ENCODE measurements around the gene ACTL7B. TPM values are rescaled to one million over a fixed set of nuclear protein-coding genes. Genes with fewer than 3 reads are reported as not detected.
"Not testable (repeated sequence)": the region's sequence is repeated elsewhere in the genome, so short reads cannot be mapped to it uniquely, and the experiment has no call there.

Gene ACTL7B
- total RNA-seq (2014; rRNA removed; shearing (Covaris generic)) = not detected in 2 replicates

DNA sequence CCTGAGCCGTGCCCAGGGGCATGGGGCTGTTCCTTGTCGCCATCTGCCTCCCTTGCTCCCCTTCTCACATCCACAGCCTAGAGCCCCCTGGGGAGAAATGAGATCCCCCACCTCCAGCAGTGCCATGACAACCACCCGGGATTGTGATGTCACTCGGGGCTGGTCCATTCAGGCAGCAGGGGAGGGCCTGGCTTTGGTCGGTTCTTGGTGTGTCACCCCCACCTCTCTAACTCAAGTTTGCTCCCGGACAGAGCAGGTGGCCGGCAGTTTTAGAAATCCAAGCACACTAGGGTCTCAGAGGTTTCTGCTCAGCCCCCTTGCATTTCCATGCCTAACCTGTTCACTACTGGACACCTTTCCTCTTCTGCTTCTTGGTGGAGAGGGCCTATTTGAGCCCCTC is at the start of gene ACTL7B:
Gene ACTL7B (minus strand): TSS at position 99 of the 400 bp plus-strand sequence. CDS start 56 bp downstream, at position 43.
- DNase-seq (ENCODE audit: low read depth) = no peak

DNA sequence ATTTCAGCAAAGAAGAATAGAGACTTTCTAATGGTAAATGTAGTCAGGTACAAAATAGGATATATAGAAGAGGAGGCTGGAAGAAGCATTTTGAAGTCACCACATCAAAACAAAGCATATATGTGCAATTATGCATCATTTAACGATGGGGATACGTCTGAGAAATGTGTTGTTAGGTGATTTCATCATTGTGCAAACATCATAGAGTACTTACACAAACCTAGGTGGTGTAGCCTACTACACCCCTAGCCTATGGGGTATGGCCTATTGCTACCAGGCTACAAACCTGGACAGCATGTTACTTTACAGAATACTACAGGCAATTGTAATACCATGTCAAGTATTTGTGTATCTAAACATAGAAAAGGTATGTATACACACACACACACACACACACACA is 49.7 kb upstream of the ACTL7B start:
- DNase-seq (ENCODE audit: low read depth) = no peak

DNA sequence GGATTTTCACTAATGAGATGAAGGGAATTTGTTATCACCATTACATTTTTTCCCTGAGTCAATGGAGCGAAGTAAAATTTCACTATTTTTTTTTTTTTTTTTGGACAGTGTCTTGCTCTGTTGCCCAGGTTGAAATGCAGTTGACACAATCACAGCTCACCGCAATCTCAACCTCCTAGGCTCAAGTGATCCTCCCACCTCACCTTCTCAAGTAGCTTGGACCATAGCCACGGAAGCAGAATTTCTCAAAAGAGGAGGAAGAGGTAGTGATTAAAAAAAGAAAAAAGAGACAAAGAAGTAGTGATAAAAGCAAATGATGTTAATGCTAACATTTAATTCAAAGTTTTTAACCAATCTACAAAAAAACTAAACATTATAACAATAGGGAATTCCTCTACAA is 48.4 kb upstream of the ACTL7B start:
- DNase-seq (ENCODE audit: low read depth) = no peak

- DNase-seq (ENCODE audit: low read depth) = peak; percentile 5
These were observed 47.8 kb upstream of the ACTL7B start for GRCh38 chr9:108903420-108904103.

DNA sequence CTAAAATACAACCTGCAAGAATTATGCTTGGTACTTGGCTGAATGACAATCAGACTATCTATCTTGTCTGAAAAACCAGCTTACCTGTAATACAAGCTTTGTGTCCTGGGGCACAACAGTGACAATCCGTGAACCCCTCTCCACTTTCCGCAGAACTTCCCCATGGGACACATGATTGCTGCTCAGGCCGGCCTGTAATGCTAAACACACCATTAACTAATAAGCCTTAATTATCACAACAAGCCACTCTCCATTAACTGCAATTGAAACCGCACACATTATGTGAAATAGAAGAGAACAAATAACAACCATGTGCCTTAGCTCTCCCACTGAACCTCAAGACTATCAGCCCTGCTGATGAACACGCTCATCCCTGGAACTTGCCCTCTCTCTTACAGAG is 44.4 kb upstream of the ACTL7B start:
- no peak for DNase-seq (ENCODE audit: low read depth)

DNA sequence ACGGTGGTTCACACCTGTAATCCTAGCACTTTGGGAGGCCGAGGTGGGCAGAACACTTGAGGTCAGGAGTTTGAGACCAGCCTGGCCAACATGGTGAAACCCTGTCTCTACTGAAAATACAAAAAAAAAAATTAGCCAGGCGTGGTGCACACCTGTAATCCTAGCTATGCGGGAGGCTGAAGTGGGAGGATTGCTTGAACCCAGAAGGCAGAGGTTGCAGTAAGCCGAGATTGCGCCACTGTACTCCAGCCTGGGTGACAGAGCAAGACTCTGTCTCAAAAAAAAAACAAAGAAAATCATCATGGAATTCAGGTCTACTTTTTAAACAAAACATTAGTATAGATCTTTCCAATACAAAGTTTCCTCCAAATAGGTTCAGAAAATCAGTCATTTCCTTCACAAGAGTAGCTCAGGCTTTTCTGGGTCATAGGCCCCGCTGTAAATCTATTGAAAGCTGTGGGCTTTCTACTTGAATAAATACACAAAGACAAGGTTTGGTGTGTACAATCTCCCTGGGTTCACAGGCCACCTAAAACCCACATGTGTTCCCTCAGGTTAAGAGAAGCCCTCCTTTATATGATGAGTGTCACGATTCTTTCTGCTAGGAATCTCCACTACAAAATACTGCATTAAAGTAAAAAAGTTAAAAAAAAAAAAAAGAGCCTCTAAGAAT is 43.4 kb upstream of the ACTL7B start:
- not testable (repeated sequence) for DNase-seq (ENCODE audit: low read depth)

- DNase-seq (ENCODE audit: low read depth) = no peak
These were observed 41.7 kb upstream of the ACTL7B start for GRCh38 chr9:108897324-108898096.

DNA sequence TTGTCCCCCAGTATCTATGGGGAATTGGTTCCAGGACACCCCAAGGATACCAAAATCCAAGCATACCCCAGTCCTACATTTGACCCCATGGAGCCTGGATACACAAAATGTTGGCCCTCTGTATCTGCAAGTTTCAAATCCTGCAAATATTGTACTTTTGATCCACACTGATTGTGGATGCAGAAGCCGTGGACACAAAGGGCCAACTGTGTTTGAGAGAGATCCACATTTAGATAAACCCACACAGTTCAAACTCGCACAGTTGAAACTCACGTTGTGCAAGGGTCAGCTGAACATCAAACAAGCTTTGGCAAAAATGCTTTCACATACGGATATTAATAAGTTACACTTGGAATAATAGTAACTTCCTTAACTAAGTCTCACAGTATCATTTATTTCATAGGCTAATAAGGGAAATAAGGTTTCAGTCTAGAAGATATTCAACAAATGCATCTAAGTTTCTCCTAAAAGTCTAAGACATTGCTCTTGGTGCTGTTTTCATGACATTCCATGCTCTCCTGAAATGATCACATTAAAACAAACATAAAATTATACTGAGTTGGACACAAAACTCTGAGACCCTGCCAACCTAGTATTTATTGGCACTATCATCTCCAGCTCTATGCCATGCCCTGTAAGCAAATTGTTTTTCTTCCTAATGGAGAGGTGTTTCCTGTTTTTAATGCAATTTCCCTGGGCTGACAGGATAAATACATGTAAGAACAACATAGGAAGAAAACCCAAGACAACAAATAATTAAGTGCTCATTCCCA is 38.6 kb upstream of the ACTL7B start:
- no peak for DNase-seq (ENCODE audit: low read depth)

- peak; percentile 60 for DNase-seq (ENCODE audit: low read depth)
These were observed 33.9 kb upstream of the ACTL7B start for GRCh38 chr9:108889649-108890067.

DNA sequence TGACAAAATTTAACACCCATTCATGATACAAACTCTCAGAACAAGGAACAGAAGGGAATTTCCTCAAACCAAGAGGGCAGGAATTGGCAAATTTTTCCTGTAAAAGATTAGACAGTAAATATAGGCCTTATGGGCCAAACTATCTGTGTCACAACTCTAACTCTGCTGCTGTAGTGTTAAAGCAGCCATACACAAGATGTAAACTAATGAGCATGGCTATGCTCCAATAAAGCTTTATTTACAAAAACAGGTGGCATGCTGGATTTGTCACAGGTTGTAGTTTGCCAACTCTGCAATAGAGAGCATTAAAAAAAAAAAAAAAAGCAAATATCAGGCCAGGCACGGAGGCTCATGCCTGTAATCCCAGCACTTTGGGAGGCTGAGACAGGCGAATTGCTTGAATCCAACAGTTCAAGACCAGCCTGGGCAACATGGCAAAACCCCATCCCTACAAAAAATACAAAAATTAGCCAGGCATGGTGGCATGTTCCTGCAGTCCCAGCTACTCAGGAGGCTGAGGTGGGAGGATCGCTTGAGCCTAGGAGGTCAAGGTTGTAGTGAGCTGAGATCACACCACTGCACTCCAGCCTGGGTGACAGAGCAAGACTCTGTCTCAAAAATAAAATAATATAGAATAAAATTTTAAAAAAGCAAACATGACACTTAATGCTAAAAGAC is 30.9 kb upstream of the ACTL7B start:
- not testable (repeated sequence) for DNase-seq (ENCODE audit: low read depth)

DNA sequence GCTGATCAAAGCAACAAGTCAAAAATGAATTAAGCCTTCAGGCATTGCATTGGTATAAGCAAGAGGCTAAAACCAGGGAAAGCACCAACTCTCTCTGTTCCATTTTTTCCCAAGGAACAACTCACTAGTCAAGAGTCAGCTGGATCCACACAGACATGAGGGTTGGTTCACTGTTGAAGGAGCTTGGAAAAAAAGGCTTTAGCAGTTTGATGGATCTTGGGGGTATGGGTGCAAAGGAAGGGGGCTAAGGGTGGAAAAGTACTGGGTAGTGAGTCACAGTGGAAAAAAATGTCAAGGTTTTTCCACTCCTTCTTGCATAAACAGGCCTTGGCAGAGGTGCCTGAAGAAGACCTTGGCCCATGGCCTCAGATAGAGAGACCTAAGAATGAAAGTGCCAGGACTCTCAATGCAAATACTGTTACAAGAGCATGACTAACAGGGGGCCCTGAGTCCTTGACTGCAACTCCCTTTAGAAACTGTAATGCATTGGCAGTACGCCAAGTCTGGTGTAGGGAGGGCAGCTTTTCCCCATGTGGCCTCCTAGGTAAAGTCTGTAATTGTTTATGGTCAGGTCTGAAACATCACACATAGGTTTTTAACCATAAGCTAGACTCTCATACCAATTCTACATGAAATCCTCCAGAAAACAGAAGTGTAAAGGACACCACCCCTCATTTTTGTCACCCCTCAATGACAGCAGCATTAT is 30.0 kb upstream of the ACTL7B start:
- peak; percentile 91 for DNase-seq (ENCODE audit: low read depth)

- DNase-seq (ENCODE audit: low read depth) = no peak
These were observed 28.9 kb upstream of the ACTL7B start for GRCh38 chr9:108884701-108885100.

DNA sequence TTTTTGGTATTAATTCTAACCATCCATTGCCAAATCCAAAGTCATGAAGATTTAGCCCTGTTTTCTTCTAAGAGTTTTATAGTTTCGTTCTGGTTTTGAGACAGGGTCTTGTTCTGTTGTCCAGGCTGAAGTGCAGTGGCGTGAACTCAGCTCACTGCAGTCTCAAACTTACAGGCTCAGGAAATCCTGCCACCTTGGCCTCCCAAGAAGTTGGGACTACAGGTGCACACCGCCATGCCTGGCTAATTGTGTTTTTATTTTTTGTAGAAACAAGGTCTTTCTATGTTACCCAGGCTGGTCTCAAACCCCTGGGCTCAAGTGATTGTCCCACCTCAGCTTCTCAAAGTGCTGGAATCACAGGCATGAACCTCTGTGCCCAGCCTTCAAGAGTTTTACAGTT is 27.3 kb upstream of the ACTL7B start:
- DNase-seq (ENCODE audit: low read depth) = no peak

DNA sequence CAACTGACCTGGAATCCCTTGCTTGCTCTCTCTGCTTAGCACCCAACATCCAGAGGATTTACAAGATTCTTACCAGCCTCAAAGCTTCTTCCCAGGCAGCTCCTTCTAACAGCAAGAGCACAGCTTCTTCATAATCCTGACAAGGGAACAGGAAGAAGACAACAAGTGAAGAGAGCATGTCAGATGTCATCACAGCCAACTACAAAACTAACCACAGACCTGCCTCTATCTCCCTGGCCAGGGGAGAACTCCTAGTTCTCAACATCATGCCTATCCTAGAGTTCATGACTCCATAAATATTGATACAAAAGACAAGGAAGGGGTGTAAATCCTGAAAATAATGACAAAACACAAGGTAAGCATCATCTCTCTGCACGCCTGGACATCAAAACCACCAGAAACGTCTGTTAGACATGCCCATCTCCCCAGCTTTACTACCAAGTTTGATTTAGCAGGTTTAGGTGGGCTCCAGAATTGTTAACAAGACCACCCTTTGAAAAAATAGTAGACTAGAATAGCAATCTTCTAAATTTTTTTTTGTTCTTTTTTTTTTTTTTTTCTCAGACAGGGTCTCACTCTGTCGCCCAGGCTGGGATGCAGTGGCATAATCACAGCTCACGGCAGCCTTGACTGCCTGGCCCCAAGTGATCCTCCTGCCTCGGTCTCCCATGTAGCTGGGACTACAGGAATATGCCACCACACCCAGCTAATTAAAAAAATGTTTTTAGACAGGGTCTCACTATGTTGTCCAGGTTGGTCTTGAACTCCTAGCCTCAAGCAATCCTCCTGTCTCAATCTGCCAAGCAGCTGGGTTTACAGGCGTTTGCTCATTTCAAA is 26.5 kb upstream of the ACTL7B start:
- no peak for DNase-seq (ENCODE audit: low read depth)

GRCh38 chr9:108880738-108881316 is 25.0 kb upstream of the ACTL7B start:
- no peak for DNase-seq (ENCODE audit: low read depth)

DNA sequence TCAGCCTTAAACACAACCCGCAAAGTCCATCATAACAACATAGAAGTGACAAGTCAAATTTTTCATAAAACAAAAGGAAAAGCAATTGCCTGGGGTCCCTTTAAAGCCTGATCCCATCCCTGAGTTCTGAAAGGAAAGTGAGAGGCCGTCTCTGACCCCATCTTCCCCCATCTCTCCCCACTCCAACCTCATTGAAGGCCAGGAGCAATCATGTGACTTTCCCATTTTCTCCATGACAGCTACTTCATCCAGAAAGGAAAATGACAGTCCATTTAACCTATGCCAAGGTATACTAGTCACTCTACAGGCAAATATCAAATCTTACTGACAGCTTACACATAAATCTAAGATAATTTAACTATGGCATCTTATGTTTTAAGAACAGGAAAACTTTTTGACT is 21.7 kb upstream of the ACTL7B start:
- no peak for DNase-seq (ENCODE audit: low read depth)

GRCh38 chr9:108876425-108876824 is 20.6 kb upstream of the ACTL7B start:
- no peak for DNase-seq (ENCODE audit: low read depth)

- no peak for DNase-seq (ENCODE audit: low read depth)
These were observed 18.4 kb upstream of the ACTL7B start for GRCh38 chr9:108874058-108874788.
